Nephron progenitor cell (in vitro differentiated cells): ENCODE results near the gene ZNF618.

Source experiments
- DNase-seq: peaks from one replicate; pipeline ENCODE4 v3.0.0; 2021
- H3K27ac Mint-ChIP-seq: 2 replicates; pipeline ENCODE4 v1.8.0; 2021; ENCODE audit warnings: mild to moderate bottlenecking, moderate library complexity, mixed read lengths
- H3K27me3 Mint-ChIP-seq: 2 replicates; pipeline ENCODE4 v1.8.0; 2021; ENCODE audit warnings: mild to moderate bottlenecking, low read depth, mixed read lengths; ENCODE audit not compliant: poor library complexity
- H3K36me3 Mint-ChIP-seq: 2 replicates; pipeline ENCODE4 v1.8.0; 2021; ENCODE audit warnings: low read depth, mixed read lengths
- H3K4me1 Mint-ChIP-seq: 2 replicates; pipeline ENCODE4 v1.8.0; 2021; ENCODE audit warnings: mixed read lengths
- H3K4me3 Mint-ChIP-seq: 2 replicates; pipeline ENCODE4 v1.8.0; 2021; ENCODE audit warnings: mild to moderate bottlenecking, moderate library complexity, mixed read lengths
- H3K9me3 Mint-ChIP-seq: 2 replicates; pipeline ENCODE4 v1.8.0; 2021; ENCODE audit warnings: mild to moderate bottlenecking, moderate library complexity, mixed read lengths
- CTCF ChIP-seq: fragments of 200-600 bp; sonication (generic); IDR thresholded peaks from 2 replicates; pipeline ENCODE4 v1.5.0; 2021; ENCODE audit warnings: antibody characterized with exemption

Gene ZNF618

GRCh38 chr9:113932906-113933584, 56.9 kb downstream of the ZNF618 start:
- H3K36me3 Mint-ChIP-seq: peaks cover 22% of the 10 kb centered on the region
- no peak for TF ChIP-seq CTCF
- H3K9me3 Mint-ChIP-seq: peaks cover 18% of the 10 kb centered on the region
- H3K4me1 Mint-ChIP-seq: no peaks in the 10 kb centered on the region
- H3K27me3 Mint-ChIP-seq: no peaks in the 10 kb centered on the region
- H3K27ac Mint-ChIP-seq: no peak overlapping the region
- H3K4me3 Mint-ChIP-seq: no peak overlapping the region
- DNase-seq: no peak

GRCh38 chr9:113933671-113934070, 57.6 kb downstream of the ZNF618 start:
- H3K9me3 Mint-ChIP-seq: peaks cover 11% of the 10 kb centered on the region
- DNase-seq: no peak
- no peak for TF ChIP-seq CTCF
- no peaks in the 10 kb centered on the region for H3K27me3 Mint-ChIP-seq
- H3K4me3 Mint-ChIP-seq: no peak overlapping the region
- H3K27ac Mint-ChIP-seq: no peak overlapping the region
- H3K4me1 Mint-ChIP-seq: no peaks in the 10 kb centered on the region
- H3K36me3 Mint-ChIP-seq: peaks cover 15% of the 10 kb centered on the region

- Mint-ChIP-seq H3K27ac (no peak overlapping the region), H3K36me3 (peaks cover 15% of the 10 kb centered on the region), H3K27me3 (no peaks in the 10 kb centered on the region), H3K4me3 (no peak overlapping the region), H3K9me3 (peaks cover 5% of the 10 kb centered on the region), H3K4me1 (no peaks in the 10 kb centered on the region)
- TF ChIP-seq CTCF: no peak
- no peak for DNase-seq
Observed at GRCh38 chr9:113934167-113934828, 58.2 kb downstream of the ZNF618 start.

GRCh38 chr9:113934829-113935676, 58.9 kb downstream of the ZNF618 start:
- TF ChIP-seq CTCF: no peak
- Mint-ChIP-seq H3K36me3 (peaks cover 17% of the 10 kb centered on the region), H3K9me3 (no peaks in the 10 kb centered on the region), H3K27ac (no peak overlapping the region), H3K27me3 (no peaks in the 10 kb centered on the region), H3K4me1 (no peaks in the 10 kb centered on the region), H3K4me3 (no peak overlapping the region)
- DNase-seq: no peak

GRCh38 chr9:113935677-113936380, 59.7 kb downstream of the ZNF618 start:
- Mint-ChIP-seq H3K27ac (no peak overlapping the region), H3K27me3 (no peaks in the 10 kb centered on the region), H3K4me3 (no peak overlapping the region), H3K36me3 (peaks cover 24% of the 10 kb centered on the region), H3K9me3 (peaks cover 6% of the 10 kb centered on the region), H3K4me1 (no peaks in the 10 kb centered on the region)
- no peak for TF ChIP-seq CTCF
- DNase-seq: no peak
